B cell (primary cell): ENCODE results near the gene EYS.

Experiments
- CTCF ChIP-seq: fragments of 200-600 bp; IDR thresholded peaks from one replicate; pipeline ENCODE4 v1.8.0; 2022; ENCODE audit warnings: antibody characterized with exemption, mild to moderate bottlenecking
- EZH2 ChIP-seq: IDR thresholded peaks from 2 replicates; pipeline ENCODE4 v1.6.1; 2012; ENCODE audit warnings: borderline replicate concordance, low read depth, mild to moderate bottlenecking, moderate library complexity, low read length; ENCODE audit not compliant: insufficient read depth, poor library complexity, severe bottlenecking

- no peak for TF ChIP-seq CTCF
- no peak for TF ChIP-seq EZH2
Observed at GRCh38 chr6:63897459-63897858, 1809.6 kb downstream of the EYS start.
